TTC549 (cell line): ENCODE measurements around the gene SEMA3F.

Experiments
- FAIRE-seq: peaks from 2 replicates; lab custom pipeline; 2012; peaks lifted over from hg19 to GRCh38; lab: Jason Lieb, UNC

Gene SEMA3F

DNA sequence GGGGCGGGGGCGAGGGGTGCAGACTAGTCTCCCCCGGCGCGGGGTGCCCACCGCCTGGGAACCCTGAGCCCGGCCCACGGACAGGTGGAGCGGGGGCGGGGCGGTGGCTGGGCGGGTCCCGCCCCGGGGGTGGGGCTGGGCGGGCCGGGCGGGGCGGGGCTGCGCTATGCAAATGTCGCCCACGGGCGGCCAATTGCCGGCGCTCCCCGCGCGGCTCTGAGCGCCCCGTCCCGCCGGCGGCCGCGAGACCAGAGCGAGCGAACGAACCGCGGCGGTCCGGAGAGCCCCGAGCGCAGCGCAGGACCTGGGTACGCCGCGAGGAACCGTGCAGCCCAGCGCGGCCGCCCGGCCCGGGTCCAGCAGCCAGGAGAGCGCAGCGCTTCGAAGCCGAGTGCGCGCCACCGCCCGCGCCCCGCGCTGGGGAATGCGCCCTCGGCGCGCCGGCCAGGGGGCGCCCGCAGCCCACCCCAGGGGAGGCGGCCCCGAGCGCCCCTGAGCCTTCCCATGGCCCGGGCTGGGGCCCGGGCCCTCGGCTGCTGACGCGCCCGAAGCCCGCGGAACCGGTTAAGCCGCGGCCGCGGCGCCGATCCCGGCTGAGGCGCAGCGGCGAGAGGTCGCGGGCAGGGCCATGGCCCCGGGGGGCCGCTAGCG is at the start of gene SEMA3F:
Gene SEMA3F (plus strand): TSS at position 485 of the 651 bp plus-strand sequence. CDS start 4,299 bp downstream, outside the sequence.
- FAIRE-seq, result no peak

DNA sequence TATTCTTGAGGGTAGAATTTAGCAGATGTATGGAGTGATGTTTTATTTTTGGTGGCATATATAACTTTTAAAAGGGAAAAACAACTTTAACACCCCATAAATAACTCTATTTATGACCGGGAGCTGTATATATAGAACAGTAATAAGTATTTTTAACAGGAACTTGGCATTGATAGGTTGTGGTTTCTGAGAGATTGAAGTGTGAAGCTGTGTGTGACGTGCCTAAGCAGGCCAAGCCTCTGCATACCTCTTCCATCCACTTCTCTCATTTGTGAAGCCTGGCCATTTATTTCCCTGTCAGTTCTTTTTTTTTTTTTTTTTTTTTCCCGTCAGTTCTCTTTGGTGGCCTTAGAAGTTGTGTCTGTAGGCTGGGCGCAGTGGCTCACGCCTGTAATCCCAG is 43.4 kb upstream of the SEMA3F start:
- no peak for FAIRE-seq

DNA sequence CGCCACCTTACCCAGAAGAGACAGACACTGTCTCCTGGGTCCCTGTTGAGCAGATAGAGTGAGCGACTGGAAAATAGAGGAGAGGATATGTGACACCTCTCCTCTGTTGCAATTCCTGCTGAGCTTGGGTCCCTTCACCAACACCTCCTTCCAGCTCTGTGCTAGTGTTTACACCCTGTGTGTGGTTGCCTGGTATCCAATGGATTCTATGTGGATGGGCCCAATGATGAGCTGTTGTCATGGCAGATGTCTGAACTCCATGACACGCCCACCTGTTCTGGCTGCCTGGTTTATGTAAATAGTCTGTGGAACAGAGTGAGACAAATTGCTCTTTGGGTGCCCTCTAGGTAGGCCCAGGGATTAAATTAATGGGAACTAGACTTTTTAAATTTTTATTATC is 42.7 kb upstream of the SEMA3F start:
- no peak for FAIRE-seq

DNA sequence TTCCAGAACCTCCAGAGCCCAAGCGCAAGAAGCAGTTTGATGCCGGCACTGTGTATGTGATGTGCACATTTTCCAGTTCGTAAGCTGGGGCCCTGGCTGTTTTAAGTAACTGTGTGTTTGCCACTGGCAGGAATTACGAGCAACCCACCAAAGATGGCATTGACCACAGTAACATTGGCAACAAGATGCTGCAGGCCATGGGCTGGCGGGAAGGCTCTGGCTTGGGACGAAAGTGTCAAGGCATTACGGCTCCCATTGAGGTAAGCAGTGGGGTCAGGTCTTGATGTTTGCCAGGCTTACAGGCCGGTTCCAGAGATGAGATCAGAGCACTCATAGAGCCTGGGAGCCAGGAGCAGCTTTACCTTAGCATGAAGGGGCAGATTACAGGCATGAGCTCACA is 38.0 kb upstream of the SEMA3F start:
- FAIRE-seq, result no peak

DNA sequence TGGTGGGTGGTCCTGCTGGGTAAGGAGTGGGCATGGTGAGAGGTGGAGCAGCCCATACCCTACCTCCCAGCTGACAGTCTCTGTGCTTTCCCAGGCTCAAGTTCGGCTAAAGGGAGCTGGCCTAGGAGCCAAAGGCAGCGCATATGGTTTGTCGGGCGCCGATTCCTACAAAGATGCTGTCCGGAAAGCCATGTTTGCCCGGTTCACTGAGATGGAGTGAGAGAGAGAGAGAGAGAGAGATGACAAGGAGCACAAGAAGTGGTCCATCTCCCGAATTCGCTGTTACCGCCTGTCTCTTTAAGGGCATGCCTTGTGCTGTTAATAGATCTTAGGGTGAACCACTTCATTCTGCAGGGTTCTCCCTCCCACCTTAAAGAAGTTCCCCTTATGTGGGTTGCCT is 36.9 kb upstream of the SEMA3F start:
- FAIRE-seq, result no peak

DNA sequence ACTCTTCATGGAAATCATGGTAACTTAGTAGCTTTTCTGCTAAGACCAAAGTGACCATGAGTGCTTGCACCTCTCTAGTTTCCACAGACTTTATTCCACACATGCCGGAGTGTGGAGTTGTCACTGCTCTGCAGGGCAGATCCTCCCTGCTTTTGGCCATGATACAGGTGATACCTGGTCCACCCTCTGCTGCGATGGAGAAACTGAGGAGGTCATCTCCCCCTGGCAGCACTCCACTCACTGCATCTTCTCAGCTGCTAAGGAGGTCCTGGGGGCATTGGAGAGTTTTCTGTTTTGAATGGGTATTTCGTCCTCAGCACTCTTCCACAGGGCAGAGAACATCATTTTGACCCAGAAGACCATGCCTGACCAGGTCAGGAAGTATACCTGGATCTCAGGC is 35.3 kb upstream of the SEMA3F start:
- FAIRE-seq, result no peak

DNA sequence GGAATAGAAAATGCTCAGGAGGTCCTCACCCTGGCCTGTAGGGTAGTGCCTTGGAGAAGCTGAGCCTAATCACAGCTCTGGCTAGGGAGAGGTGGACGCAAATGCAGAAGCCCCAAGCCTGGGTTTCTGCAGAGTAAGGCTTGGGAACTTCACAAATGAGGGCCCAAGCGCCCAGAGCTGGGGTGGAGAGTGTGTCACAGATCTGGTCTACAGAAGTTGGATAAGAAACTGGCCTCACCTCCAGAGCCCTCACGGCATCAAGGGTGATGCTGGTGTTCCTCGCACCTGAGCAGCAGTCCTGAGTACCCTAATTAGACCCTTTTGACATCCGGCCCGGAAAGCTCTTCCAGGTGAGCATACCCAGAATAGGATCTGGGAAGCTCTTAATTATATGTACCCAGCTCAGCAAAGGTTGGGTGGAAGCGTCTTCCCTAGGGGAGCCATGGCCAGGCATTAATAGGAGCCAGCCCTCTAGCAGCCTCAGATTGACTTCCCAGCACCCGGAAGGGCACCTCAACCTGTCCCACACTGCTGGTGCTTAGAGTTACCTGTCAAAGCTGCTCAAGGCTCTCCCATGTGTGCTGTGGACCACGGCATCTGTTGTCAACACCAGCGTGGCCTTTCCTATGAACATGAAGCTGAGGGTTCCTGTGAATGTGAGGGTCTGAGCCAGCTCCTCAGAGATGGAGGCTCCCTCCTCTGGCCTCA is 34.6 kb upstream of the SEMA3F start:
- no peak for FAIRE-seq

DNA sequence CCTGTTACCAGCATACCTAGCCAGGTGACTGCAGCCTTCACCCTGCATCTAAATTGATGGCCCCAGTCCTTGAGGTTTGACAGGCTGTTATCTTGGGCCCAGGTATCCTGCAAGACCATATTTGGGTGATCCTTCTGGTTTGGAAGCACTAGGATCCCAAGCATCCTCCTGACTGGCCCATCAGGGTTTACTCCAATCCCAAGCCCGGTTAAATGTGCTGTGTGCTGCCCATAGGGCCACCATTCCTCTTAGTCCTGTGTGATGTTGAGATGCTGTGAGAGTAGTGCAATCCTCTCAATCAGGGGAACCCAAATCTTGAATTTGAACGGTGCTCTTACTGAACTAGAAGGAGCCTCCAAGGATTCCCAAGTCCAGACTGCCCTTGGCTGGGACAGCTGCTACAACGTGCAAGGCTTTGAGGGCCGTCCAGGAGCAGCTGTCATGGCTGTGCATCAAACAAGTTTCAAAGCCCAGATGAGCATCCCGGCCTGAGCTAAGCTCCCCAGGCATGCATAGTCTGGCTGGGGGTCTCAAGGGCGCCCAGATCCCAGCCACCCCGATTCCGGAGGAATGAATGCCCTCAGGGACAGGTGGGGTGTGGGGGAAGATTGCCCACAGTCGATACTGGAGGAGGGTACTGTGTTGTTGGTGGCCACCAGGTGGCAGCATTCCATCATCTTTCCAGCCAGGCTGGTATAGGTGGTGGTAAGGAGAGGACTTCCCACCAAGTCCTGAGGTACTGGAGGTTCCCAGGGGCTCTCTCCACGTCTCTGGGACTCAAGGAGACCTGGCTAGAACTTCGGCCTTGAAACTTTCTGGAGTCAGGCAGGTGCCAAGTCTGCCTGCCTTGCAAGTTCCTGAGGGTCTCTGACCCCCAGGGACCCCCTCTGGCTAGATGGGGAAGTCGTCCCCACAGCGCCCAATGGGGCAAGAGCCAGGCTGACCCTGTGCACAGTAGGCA is 33.8 kb upstream of the SEMA3F start:
- FAIRE-seq, result peak; percentile 37

DNA sequence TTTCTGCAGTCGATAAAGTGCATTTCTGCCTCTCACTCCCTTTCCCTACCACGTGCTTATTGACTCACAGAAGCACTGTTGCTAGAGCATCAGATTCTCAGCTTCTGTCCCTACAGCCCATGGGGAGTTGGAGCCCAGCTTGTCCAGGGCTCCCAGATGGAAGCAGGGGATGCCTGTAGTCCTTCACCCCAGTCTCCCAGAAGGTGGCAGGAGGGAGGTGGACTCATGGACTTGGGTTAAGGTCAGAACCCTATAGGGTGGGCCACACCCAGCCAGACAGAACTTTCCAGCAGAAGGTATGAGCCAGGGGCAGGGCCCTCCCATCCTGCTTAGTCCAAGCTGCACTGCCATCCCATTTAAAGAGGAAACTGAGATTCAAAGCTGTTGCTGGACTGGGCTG is 33.1 kb upstream of the SEMA3F start:
- no peak for FAIRE-seq

DNA sequence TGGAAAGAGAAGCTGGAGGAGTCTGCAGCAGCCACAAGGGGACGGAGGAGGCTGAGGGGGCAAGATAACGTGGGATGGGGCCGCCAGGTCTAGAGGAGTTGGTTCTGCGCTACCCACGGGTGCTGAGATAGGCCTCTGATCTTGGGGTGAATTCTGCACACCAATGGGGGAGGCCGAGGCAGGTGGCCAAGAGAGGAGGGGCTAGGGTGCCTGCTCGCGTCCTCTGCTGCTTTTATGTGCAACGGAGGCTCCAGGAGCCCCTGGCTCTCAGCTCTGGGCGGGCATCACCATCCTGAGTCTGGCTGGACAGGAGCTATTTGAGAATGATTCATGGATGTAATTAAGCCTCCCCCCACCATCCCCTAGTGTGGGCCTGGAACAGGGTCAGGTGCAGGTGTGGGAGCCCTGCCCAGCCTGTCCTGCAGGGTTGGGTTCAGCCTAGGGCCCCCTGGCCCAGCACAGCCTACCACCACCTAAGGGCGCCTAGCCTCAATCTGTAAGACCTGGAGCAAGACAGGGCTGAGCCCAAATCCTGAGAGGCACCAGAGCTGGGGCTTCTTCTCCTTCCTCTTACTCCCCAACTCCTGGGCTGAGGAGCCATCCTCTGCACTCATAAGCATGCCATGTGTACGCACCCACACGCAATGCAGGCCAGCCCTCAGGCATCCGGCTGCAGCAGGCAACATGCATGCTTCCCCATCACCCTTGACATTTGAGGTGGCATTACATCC is 32.3 kb upstream of the SEMA3F start:
- FAIRE-seq, result no peak

DNA sequence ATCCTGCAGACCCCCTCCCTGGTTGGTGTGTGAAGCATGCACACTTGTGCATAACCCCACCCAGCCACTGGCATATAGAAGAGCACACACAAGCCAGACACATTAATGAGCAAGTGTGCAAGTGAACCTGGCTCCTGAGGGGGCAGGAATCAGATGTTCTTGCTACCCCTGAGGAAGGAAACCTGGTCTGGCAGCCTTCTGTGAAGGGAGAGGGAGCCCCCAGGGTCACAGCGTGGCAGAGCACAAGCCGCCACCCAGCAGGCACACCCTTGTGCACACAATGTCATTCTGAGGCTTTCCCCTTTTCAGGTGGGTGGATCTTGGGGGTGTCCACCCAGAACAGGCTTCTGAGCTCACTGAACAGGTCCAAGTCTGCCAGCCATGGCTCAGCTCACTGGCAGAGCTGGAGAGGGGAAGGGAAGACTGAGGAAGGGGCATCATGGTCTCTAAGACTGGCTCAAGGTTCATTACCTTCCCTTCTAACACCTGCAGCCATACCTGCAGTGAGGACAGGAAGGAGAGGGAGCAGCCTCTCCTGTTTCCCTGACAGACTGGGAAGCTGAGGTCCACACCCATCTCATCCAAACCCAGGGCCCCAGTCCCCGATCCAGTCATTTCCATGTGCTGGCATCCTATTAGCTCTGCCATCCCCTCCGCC is 31.6 kb upstream of the SEMA3F start:
- FAIRE-seq, result no peak

DNA sequence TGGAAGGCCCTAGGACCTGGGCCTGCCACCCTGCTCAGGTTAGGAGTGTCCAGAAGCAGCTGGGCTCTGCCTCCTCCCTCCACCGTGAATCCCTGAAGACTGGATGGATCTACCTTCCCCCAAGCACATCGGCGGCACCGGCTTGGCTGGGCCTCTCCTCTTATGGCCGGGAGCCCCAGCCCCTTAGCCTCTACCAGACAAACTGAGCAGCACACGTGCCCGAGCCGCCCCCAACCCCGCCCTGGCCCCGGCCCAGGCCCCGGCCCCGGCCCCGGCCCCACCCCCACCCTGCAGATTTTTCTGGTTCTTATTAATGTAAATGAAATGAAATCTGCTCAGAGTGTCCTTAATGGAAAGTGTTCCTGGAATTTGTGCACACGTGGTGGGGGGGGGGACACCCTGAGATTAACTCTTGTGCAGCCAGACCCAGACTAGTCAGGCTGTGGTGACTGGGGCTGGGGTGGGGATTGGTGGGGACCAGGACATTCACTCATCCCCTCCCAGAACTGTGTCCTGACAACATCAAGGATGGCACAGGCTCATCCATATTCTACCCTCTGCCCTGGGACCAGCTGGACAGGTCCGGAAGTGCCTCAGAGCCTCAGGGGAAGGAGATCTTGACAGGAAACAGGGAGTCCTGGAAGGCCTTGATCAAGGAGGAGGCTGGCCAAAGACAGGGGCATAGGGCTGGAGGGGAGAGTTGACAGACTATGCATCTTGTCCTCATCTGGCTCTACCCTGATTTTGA is 30.9 kb upstream of the SEMA3F start:
- no peak for FAIRE-seq

DNA sequence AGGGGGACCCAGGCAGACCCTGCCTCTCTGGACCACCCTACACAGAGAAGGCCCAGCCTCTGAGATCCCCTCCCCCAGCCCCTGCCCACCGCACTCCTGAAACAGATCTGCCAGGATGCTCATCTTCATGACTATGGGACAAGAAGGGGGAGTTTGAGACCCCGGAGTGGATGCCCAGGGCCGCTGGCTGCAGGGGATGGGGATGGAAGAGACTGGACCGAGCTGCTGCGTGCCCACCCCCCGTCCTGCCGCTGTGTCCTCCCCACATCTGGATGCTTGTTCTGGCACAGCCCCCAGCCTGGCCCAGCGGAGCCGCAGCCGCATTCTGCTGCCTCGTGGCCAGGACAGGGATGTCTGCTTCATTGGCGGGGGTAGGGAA is 30.3 kb upstream of the SEMA3F start:
- FAIRE-seq, result no peak

DNA sequence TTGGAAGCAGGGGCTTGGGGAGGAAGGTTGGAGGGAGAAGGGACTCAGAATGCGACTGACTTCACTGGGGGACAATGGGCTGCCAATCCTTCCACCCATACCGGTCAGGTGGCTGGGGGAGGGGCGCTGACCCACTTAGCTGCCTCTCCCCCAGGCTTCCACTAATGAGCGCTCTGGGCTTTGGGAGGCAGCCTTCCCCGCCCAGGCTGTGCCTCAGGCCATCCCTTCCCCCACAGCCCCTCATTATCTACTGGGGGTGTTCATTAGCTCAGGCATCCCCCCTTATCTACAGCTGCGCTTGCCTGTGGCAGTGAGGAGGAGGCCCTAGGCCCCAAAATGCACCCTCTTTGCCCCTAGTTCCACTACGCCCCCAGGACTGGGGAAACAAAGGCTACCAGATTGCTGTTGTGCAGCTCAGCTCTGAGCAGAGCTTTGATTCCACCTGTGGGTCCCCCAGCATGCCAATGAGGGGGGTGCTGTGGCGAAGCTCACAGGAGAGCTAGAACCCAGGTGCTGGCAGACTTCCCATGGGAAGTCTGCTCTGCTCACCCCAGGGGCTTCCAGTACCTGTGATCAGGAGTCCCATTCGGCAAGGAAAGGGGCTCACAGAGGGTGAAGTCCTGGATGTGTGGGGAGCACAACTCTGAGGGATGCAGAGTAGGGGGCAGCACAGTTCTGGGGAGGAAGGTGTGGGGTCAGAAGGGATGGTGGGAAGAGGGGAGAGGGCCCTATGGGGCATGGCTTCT is 29.4 kb upstream of the SEMA3F start:
- FAIRE-seq, result no peak

DNA sequence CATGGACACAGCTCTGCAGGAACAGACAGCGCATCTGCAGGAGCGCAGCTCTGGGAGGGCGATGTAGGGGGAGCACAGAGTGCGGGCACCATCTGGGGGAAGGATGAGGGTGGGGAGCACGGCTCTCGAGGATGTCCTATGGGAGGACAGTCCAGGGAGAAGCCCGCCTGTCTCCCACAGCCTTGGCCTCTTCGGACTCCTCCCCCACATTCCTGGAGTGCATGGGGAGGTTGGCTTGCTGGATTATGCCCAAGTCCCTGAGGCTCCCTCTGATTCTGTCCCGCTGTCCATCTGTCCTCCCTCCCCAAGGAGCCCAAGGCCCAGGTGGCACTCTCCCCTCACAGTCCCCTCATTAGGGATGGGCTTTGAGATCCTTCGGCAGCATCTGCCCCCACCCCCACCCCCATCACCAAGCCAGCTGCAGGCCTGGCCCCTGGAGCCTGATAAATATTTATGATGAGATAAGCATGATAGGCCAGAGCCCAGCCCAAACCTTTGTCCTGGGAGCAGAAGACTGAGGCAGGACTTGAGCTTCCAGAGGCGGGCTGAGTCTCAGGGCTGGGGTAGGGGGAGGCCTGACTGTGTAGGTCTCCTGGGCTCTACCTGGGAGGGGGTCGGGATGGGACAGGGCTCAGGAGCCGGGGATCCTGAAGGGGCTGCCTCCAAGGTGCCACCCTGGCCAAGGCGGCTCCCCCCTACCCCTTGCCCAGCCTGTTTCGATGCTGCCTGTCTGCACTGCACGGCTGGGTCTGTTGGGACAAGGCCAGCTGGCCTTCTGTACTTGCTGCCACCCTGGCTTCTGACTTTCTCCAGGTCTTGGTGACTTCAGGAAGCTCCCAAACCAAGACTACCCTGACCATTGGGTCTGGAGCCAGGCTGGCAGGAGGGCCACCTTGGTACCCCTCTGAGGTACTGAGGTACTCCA is 28.6 kb upstream of the SEMA3F start:
- FAIRE-seq, result no peak

DNA sequence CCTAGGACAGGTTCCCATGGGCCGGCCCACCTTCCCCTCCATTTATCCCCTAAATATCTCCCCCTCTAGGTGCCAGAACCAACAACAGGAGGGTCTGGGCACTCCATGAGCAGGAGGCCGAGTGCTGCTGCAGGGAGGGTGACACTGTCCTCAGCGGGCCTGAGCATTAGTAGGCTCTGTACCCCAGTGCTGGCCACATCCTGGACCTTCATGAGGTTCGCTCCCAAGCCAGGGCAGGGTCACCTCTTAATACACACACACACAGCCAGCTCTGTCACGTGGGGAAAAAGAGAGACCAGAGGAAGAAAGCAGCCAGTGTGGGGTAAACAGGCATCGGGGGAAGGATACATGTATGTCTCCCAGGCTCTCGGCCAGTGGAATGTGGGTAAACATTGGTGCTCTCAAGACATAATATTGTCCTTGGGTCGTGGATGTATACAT is 27.9 kb upstream of the SEMA3F start:
- no peak for FAIRE-seq

DNA sequence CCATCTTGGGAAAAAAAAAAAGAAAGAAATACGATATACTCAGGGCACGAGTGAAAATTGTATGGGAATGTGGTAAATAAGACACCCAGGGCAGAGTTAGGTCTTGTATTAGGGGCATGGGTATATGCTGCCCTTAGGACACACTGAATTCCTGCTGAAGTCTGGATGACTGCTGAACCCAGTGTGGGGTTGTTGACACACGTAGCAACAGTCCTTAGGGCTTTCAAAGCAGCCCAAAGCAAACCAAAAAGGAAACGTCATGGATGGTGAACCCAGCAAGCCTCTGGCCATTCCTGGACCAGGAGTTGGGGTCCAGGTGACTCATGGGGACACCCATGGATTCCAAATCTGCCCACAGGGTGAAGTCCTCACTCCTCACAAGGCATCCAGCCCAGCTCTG is 27.1 kb upstream of the SEMA3F start:
- FAIRE-seq, result no peak

DNA sequence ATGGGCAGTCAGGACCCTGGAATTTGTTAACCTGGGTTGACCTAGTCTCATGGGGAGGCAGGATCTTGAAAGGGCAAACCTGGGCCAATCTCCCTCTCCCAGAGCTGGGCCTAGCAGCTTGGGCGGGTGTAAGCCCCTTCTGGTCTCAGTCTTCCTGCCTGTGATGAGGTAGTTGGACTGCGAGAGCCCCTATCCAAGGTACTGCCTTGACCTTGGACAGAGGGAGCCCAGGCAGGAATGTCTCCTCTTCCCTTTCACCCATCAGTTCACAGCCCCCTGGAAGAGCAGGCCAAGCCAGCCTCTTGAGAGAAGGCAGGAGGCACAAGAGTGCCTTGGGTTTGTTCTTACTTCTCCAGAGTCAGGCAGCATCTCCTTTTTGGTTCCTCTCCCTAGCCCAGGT is 24.7 kb upstream of the SEMA3F start:
- no peak for FAIRE-seq
